Measurements from ENCODE around the gene KDELR3.

Gene KDELR3

DNA sequence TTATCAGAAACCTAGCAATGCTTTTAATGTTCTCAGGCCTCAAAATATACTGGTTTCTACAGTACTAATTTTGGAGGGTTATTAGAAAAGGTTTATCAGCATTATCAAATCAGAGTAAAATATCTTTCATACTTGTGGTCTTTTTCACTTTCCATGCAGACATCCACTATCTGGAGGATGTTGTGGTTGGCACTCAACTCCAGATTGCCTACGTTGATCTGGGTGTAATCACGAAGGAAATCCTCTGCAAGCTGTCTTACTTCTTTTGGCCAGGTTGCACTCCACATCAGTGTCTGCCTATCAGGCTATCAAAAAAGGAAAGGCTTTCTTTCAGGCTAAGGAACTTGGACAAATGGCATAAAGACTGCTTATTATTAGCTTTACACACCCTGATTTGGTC is 26.6 kb downstream of the KDELR3 start:
- Histone ChIP-seq H2BK120ac (ENCODE audit: insufficient read depth, low read length, poor library complexity) (no peak overlapping the region), H4K8ac (ENCODE audit: low read depth, low read length) (no peak overlapping the region), H3K79me2 (ENCODE audit: control insufficient read depth, insufficient read depth, low read length, poor library complexity) (no peaks in the 10 kb centered on the region), H3K23ac (ENCODE audit: low read length) (no peak overlapping the region), H3K9ac (ENCODE audit: low read length) (no peak overlapping the region), H2BK12ac (ENCODE audit: low read length) (no peak overlapping the region), H3K36me3 (ENCODE audit: control insufficient read depth in 1 of 2, insufficient read depth in 2 of 2, low read length in 2 of 2) (peaks cover 43 to 76% of the 10 kb centered on the region in 2 experiments), H2AK5ac (ENCODE audit: low read length) (no peak overlapping the region), H3K4ac (ENCODE audit: low read depth, low read length) (no peak overlapping the region), H4K12ac (ENCODE audit: low read depth, low read length) (no peak overlapping the region), H4K91ac (ENCODE audit: low read depth, low read length) (no peak overlapping the region), H3K27ac (ENCODE audit: low read depth, low read length) (no peak overlapping the region), H2BK5ac (ENCODE audit: low read depth, low read length, poor library complexity) (no peak overlapping the region), H3K4me2 (ENCODE audit: low read length) (no peak overlapping the region), H3K9me3 (ENCODE audit: insufficient read depth, low read depth, low read length) (no peaks in the 10 kb centered on the region), H3K4me1 (ENCODE audit: control insufficient read depth in 1 of 2, insufficient read depth in 2 of 2, low read length in 2 of 2) (no peaks in the 10 kb centered on the region), H3K79me1 (ENCODE audit: low read length) (no peaks in the 10 kb centered on the region), H2AFZ (ENCODE audit: insufficient read depth, low read length, poor library complexity) (no peak overlapping the region), H3K14ac (ENCODE audit: low read length) (no peak overlapping the region), H3K4me3 (ENCODE audit: low read depth, low read length) (no peak overlapping the region), H3K27me3 (ENCODE audit: insufficient read depth, low read length) (no peaks in the 10 kb centered on the region), H3K18ac (ENCODE audit: low read length) (no peak overlapping the region)
- WGBS (ENCODE audit: extremely low coverage, insufficient coverage, insufficient read length): no CpG with 5 or more reads among the region's 2 CpGs
- DNase-seq: no peak

DNA sequence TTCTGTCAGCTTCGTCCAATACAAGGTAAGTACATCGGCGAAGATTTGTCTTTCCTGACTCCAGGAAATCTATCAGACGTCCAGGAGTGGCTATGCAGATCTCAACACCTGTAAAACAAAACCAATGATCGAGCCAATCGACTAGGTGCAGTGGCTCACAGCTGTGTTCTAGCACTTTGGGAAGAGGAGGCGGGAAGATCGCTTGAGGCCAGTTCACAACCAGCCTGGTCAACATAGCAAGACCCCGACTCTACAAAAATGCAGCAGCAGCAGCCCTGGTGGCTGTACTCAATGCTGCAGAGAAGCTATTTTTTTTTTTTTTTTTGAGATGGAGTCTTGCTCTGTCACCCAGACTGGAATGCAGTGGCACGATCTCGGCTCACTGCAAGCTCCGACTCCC is 27.0 kb downstream of the KDELR3 start:
- no peak overlapping the region for H3K14ac ChIP-seq (ENCODE audit: low read length)

DNA sequence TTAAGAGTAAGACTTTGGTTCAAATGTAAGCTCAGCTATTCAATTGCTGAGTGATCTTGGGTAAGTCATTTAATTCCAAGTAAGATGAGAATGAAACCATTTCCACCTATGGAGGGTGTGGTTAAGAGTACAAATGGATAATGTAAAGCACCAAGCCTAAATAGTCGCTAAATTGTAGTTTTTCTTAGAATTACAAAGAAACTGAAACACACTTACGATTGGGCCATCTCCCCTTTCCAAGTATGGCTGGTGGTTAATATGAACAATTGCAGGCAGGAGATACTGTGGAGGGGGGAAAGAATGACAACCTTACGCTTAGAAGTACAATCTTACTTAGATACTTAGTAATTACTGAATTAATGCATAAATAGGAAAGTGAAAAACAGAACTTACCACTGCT is 30.0 kb downstream of the KDELR3 start:
- Histone ChIP-seq H3K79me1 (ENCODE audit: low read length) (no peaks in the 10 kb centered on the region), H3K27me3 (ENCODE audit: insufficient read depth, low read length) (no peaks in the 10 kb centered on the region), H2BK5ac (ENCODE audit: low read depth, low read length, poor library complexity) (no peak overlapping the region), H3K14ac (ENCODE audit: low read length) (no peak overlapping the region), H3K18ac (ENCODE audit: low read length) (no peak overlapping the region), H4K12ac (ENCODE audit: low read depth, low read length) (no peak overlapping the region), H2AK5ac (ENCODE audit: low read length) (no peak overlapping the region), H3K4me1 (ENCODE audit: control insufficient read depth in 1 of 2, insufficient read depth in 2 of 2, low read length in 2 of 2) (no peaks in the 10 kb centered on the region), H3K4me3 (ENCODE audit: low read depth, low read length) (no peak overlapping the region), H2AFZ (ENCODE audit: insufficient read depth, low read length, poor library complexity) (no peak overlapping the region), H4K8ac (ENCODE audit: low read depth, low read length) (no peak overlapping the region), H3K9ac (ENCODE audit: low read length) (no peak overlapping the region), H3K4me2 (ENCODE audit: low read length) (no peak overlapping the region), H3K36me3 (ENCODE audit: control insufficient read depth in 1 of 2, insufficient read depth in 2 of 2, low read length in 2 of 2) (peaks cover 43 to 69% of the 10 kb centered on the region in 2 experiments), H3K9me3 (ENCODE audit: insufficient read depth, low read depth, low read length) (no peaks in the 10 kb centered on the region), H2BK120ac (ENCODE audit: insufficient read depth, low read length, poor library complexity) (no peak overlapping the region), H2BK12ac (ENCODE audit: low read length) (no peak overlapping the region), H4K91ac (ENCODE audit: low read depth, low read length) (no peak overlapping the region), H3K79me2 (ENCODE audit: control insufficient read depth, insufficient read depth, low read length, poor library complexity) (peaks cover 4% of the 10 kb centered on the region), H3K4ac (ENCODE audit: low read depth, low read length) (no peak overlapping the region), H3K23ac (ENCODE audit: low read length) (no peak overlapping the region), H3K27ac (ENCODE audit: low read depth, low read length) (no peak overlapping the region)
- no CpG with 5 or more reads among the region's 3 CpGs for WGBS (ENCODE audit: extremely low coverage, insufficient coverage, insufficient read length)
- no peak for DNase-seq

More for the DNA sequence above, 27.0 kb downstream of the KDELR3 start:
- Histone ChIP-seq H2BK12ac (ENCODE audit: low read length) (no peak overlapping the region), H3K9ac (ENCODE audit: low read length) (no peak overlapping the region), H3K4me3 (ENCODE audit: low read depth, low read length) (no peak overlapping the region), H3K4me1 (ENCODE audit: control insufficient read depth in 1 of 2, insufficient read depth in 2 of 2, low read length in 2 of 2) (no peaks in the 10 kb centered on the region), H3K27me3 (ENCODE audit: insufficient read depth, low read length) (no peaks in the 10 kb centered on the region), H3K9me3 (ENCODE audit: insufficient read depth, low read depth, low read length) (no peaks in the 10 kb centered on the region), H4K12ac (ENCODE audit: low read depth, low read length) (no peak overlapping the region), H4K8ac (ENCODE audit: low read depth, low read length) (no peak overlapping the region), H3K79me2 (ENCODE audit: control insufficient read depth, insufficient read depth, low read length, poor library complexity) (no peaks in the 10 kb centered on the region), H3K79me1 (ENCODE audit: low read length) (no peaks in the 10 kb centered on the region), H3K36me3 (ENCODE audit: control insufficient read depth in 1 of 2, insufficient read depth in 2 of 2, low read length in 2 of 2) (peaks cover 43 to 75% of the 10 kb centered on the region in 2 experiments), H2AK5ac (ENCODE audit: low read length) (no peak overlapping the region), H3K23ac (ENCODE audit: low read length) (no peak overlapping the region), H4K91ac (ENCODE audit: low read depth, low read length) (no peak overlapping the region), H3K4me2 (ENCODE audit: low read length) (no peak overlapping the region), H2AFZ (ENCODE audit: insufficient read depth, low read length, poor library complexity) (no peak overlapping the region), H3K4ac (ENCODE audit: low read depth, low read length) (no peak overlapping the region), H2BK5ac (ENCODE audit: low read depth, low read length, poor library complexity) (no peak overlapping the region), H3K27ac (ENCODE audit: low read depth, low read length) (no peak overlapping the region), H2BK120ac (ENCODE audit: insufficient read depth, low read length, poor library complexity) (no peak overlapping the region), H3K18ac (ENCODE audit: low read length) (no peak overlapping the region)
- DNase-seq: no peak
- WGBS (ENCODE audit: extremely low coverage, insufficient coverage, insufficient read length): no CpG with 5 or more reads among the region's 12 CpGs

DNA sequence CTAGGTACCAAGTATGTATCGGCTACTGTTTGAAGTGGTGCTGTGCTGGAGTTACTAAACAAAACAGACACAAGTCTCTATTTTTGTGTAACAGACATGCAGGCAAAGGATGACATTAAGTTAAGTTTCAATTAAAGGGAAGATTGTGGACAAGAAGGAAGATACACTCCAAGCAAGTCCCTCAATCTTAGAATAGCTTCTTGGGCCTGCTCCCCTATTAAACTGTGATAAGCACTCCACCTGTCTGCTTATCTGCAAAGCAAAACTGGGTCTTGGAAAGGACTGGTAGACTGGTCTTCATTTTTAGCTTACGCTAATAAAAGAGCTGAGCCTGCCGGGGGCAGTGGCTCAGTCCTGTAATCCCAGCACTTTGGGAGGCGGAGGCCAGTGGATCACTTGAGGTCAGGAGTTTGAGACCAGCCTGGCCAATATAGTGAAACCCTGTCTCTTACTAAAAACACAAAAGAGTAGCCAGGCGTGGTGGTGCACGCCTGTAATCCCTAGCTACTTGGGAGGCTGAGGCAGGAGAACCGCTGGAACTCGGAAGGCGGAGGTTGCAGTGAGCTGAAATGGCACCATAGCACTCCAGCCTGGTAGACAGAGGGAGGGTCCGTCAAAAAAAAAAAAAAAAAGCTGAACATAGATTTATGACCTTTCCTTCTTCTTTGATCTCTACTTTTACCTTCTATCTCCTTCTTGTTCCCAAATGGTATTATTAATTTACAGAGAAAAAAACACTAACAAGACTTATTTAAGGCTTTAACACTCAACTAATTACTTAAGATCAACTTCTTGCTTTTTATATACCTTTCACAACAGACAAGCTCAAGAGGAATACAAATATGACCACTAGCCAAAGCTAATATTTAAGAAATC is 34.1 kb downstream of the KDELR3 start:
- Histone ChIP-seq H3K79me2 (ENCODE audit: control insufficient read depth, insufficient read depth, low read length, poor library complexity) (peaks cover 26% of the 10 kb centered on the region), H4K12ac (ENCODE audit: low read depth, low read length) (no peak overlapping the region), H3K23ac (ENCODE audit: low read length) (no peak overlapping the region), H3K18ac (ENCODE audit: low read length) (no peak overlapping the region), H3K4me2 (ENCODE audit: low read length) (no peak overlapping the region), H3K4ac (ENCODE audit: low read depth, low read length) (peak overlapping the region; percentile 84), H3K27ac (ENCODE audit: low read depth, low read length) (no peak overlapping the region), H3K9me3 (ENCODE audit: insufficient read depth, low read depth, low read length) (no peaks in the 10 kb centered on the region), H3K4me3 (ENCODE audit: low read depth, low read length) (no peak overlapping the region), H3K27me3 (ENCODE audit: insufficient read depth, low read length) (no peaks in the 10 kb centered on the region), H3K79me1 (ENCODE audit: low read length) (peaks cover 14% of the 10 kb centered on the region), H2BK12ac (ENCODE audit: low read length) (no peak overlapping the region), H3K36me3 (ENCODE audit: control insufficient read depth in 1 of 2, insufficient read depth in 2 of 2, low read length in 2 of 2) (peaks cover 24 to 39% of the 10 kb centered on the region in 2 experiments), H4K8ac (ENCODE audit: low read depth, low read length) (no peak overlapping the region), H4K91ac (ENCODE audit: low read depth, low read length) (no peak overlapping the region), H3K9ac (ENCODE audit: low read length) (no peak overlapping the region), H3K14ac (ENCODE audit: low read length) (no peak overlapping the region), H2BK5ac (ENCODE audit: low read depth, low read length, poor library complexity) (no peak overlapping the region), H3K4me1 (ENCODE audit: control insufficient read depth in 1 of 2, insufficient read depth in 2 of 2, low read length in 2 of 2) (peaks cover 0 to 6% of the 10 kb centered on the region in 2 experiments), H2AK5ac (ENCODE audit: low read length) (no peak overlapping the region), H2AFZ (ENCODE audit: insufficient read depth, low read length, poor library complexity) (no peak overlapping the region), H2BK120ac (ENCODE audit: insufficient read depth, low read length, poor library complexity) (no peak overlapping the region)
- no CpG with 5 or more reads among the region's 10 CpGs for WGBS (ENCODE audit: extremely low coverage, insufficient coverage, insufficient read length)
- no peak for DNase-seq
